Measurements from ENCODE around the gene CDH4. TPM values are rescaled to one million over a fixed set of nuclear protein-coding genes. Genes with fewer than 3 reads are reported as not detected.

Gene CDH4
- total RNA-seq, 1 donor from 2014 or later: not detected

DNA sequence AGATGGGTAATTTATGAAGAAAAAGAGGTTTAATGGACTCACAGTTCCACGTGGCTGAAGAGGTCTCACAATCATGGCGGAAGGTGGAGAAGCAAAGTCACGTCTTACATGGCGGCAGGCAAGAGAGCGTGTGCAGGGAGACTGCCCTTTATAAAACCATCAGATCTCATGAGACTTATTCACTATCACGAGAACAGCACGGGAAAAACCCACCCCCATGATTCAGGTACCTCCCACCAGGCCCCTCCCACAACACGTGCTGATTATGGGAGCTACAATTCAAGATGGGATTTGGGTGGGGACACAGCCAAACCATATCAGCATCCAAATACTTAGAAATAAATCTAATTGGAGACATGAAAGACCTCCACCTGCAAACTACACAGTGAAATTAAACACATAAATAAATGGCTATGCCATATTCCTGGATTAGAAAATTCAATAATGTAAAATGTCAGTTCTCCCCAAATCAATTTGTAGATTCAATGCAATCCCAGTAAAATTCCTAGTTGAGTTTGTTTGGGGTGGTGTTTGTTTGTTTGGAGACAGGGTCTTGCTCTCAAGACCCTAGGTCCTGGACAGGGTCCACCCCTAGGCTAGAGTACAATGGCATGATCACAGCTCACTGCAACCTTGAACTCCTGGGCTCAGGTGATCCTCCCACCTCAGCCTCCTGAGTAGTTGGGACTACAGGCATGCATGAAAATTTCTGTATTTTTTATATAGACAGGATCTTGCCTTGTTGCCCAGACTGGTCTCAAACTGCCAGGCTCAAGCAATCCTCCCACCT, 712.0 kb downstream of the CDH4 start:
- no peaks in the 10 kb centered on the region for H3K36me3 Mint-ChIP-seq (ENCODE audit: low read depth)
- no peak for TF ChIP-seq CTCF (IDR thresholded peaks at IDR 0.05)
- no peak overlapping the region for H3K4me3 Mint-ChIP-seq
- POLR2A ChIA-PET: no interaction called here
- intact Hi-C loops (cut with micrococcal nuclease): no loop called here
- CTCF ChIA-PET: no interaction called here
- peaks cover 13% of the 10 kb centered on the region for H3K27me3 Mint-ChIP-seq
- H3K4me1 Mint-ChIP-seq: no peaks in the 10 kb centered on the region
- DNase-seq (no peak), ATAC-seq (ENCODE audit: low read depth) (no peak)
- peaks cover 2% of the 10 kb centered on the region for H3K9me3 Mint-ChIP-seq
- no peak overlapping the region for H3K27ac Mint-ChIP-seq

GRCh38 chr20:61964675-61965605, 712.9 kb downstream of the CDH4 start:
- TF ChIP-seq CTCF (IDR thresholded peaks at IDR 0.05): no peak

DNA sequence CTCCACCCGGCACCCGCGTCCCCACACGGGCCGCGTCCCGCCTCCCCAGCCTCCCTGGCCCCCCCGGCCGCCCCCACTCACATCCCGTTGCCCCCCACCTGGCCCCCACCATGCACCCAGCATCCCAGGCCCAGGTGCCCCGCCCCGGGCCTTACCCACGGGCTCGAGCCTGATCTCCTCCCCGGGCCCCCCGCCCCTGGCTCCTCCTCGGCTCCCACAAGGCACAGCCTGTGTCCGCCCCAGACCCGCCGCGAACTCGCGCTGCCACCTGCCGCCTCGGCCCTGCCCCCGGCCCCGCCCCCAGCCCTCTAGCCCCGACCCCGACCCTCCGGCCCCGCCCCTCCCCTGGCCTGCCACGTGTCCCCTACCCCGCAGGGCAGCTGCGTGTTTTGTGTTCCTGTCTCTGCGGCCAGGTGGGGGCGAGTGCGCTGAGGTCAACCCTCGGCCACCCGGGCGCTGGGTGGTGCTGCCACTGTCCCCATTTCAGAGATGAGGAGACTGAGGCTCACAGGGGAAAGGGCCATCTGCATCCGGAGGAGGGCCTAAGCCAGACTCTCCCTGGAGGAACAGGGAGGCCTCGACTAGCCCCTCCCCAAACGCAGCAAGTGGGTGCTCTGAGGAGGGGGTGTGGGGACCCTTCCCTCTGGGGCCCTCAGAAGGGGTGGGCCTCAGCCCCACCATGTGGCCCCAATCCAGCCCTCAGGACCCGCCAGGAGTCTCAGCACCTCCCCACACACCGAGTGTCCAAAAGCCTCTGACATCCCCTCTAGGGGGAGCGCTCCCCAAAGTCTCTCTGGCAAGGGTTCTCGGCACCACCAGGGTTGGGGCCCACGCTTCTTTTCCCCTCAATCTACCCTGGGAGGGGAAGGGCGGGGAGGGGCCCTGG, 713.8 kb downstream of the CDH4 start:
- intact Hi-C loops (cut with micrococcal nuclease): no loop called here
- TF ChIP-seq CTCF (IDR thresholded peaks at IDR 0.05): no peak
- H3K4me1 Mint-ChIP-seq: no peaks in the 10 kb centered on the region
- no peak overlapping the region for H3K4me3 Mint-ChIP-seq
- H3K9me3 Mint-ChIP-seq: peaks cover 2% of the 10 kb centered on the region
- ChIA-PET CTCF (no interaction called here), POLR2A (no interaction called here)
- peaks cover 13% of the 10 kb centered on the region for H3K27me3 Mint-ChIP-seq
- DNase-seq: no peak
- no peak for ATAC-seq (ENCODE audit: low read depth)
- H3K36me3 Mint-ChIP-seq (ENCODE audit: low read depth): no peaks in the 10 kb centered on the region
- H3K27ac Mint-ChIP-seq: no peak overlapping the region

More at GRCh38 chr20:61964675-61965605, 712.9 kb downstream of the CDH4 start:
- H3K4me1 Mint-ChIP-seq: no peaks in the 10 kb centered on the region
- no peak overlapping the region for H3K4me3 Mint-ChIP-seq
- DNase-seq: no peak
- no peak for ATAC-seq (ENCODE audit: low read depth)
- ChIA-PET CTCF (no interaction called here), POLR2A (no interaction called here)
- H3K9me3 Mint-ChIP-seq: peaks cover 2% of the 10 kb centered on the region
- H3K27ac Mint-ChIP-seq: no peak overlapping the region
- intact Hi-C loops (cut with micrococcal nuclease): no loop called here
- H3K36me3 Mint-ChIP-seq (ENCODE audit: low read depth): no peaks in the 10 kb centered on the region
- H3K27me3 Mint-ChIP-seq: peaks cover 13% of the 10 kb centered on the region

DNA sequence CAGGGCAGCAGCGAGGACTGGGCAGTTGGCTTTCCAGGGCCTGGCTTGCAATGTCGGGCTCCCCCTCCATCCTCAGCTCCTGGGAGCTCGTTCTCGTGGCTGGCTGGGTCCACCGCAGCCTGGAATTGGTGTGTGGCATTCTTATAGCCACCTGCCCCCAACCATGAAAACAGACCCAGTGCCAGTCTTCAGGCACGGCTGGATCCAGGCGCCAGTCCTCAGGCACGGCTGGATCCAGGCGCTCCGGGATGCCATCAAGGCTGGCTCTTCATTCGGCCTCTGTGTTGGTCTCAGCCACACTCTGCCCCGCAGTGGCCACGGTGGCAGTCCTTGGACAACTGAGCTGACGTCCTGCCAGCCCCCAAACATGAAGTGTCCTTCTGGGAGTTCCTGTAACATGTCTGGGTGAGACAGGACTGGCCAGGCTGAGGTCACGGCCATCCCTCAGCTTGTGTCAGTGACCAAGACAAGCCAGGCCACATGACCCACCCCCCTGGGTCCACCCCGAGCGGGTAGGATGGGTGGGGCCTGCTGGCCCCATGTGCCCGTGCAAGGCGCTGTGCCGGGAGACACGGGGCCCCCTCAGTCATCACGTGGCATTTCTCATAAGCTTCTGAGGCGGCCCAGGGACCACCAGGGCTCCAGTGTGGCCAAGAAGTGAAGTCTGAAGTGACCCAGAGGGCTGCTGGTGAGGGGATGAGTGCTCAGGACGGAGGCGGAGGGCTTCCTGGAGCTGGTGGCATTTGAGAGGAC, 714.6 kb downstream of the CDH4 start:
- H3K4me3 Mint-ChIP-seq: no peak overlapping the region
- peaks cover 13% of the 10 kb centered on the region for H3K27me3 Mint-ChIP-seq
- ATAC-seq (ENCODE audit: low read depth) (no peak), DNase-seq (no peak)
- peaks cover 2% of the 10 kb centered on the region for H3K9me3 Mint-ChIP-seq
- H3K36me3 Mint-ChIP-seq (ENCODE audit: low read depth): no peaks in the 10 kb centered on the region
- no peak for TF ChIP-seq CTCF (IDR thresholded peaks at IDR 0.05)
- CTCF ChIA-PET: no interaction called here
- intact Hi-C loops (cut with micrococcal nuclease): no loop called here
- no peaks in the 10 kb centered on the region for H3K4me1 Mint-ChIP-seq
- POLR2A ChIA-PET: no interaction called here
- H3K27ac Mint-ChIP-seq: no peak overlapping the region

Measured in activated B cell treated with CpG ODN at 0.5 μM for 24 hours (primary cell).